IPS DF 6.9 (cell line): Measurements from ENCODE around the gene DDIT4.
A peak's percentile ranks its signal among the peaks of the same experiment; 100 is the strongest.
"Not testable (repeated sequence)": the region's sequence is repeated elsewhere in the genome, so short reads cannot be mapped to it uniquely, and the experiment has no call there.

Experiments
- DNase-seq: peaks from one replicate; pipeline ENCODE4 v3.0.0-alpha.2; 2013; ENCODE audit warnings: low read depth, low spot score
- H3K27ac ChIP-seq: one replicate; pipeline ENCODE4 v1.5.1; 2013; ENCODE audit warnings: low read length, control low read depth
- H3K27me3 ChIP-seq: 2 replicates; pipeline ENCODE4 v1.6.1; 2013; ENCODE audit warnings: mild to moderate bottlenecking, low read length; ENCODE audit not compliant: control insufficient read depth, insufficient read depth
- H3K36me3 ChIP-seq: 2 replicates; pipeline ENCODE4 v1.6.1; 2013; ENCODE audit warnings: low read length; ENCODE audit not compliant: control insufficient read depth, insufficient read depth
- H3K4me1 ChIP-seq: 2 replicates; pipeline ENCODE4 v1.6.1; 2013; ENCODE audit warnings: low read length; ENCODE audit not compliant: control insufficient read depth, insufficient read depth
- H3K4me3 ChIP-seq: 2 replicates; pipeline ENCODE4 v1.5.1; 2013; ENCODE audit warnings: mild to moderate bottlenecking, low read length
- H3K9me3 ChIP-seq: 2 replicates; pipeline ENCODE4 v1.6.1; 2013; ENCODE audit warnings: low read length, inconsistent platforms; ENCODE audit not compliant: control insufficient read depth, insufficient read depth
- WGBS: extraction: QIAGEN DNeasy Blood & Tissue Kit; methylation state at CpG from one replicate; pipeline ENCODE4 v1.1.7; 2013; ENCODE audit warnings: mixed read lengths, missing lambda C conversion rate; ENCODE audit not compliant: insufficient read length, insufficient coverage; 5-methylcytosine and 5-hydroxymethylcytosine counted together

Gene DDIT4

DNA sequence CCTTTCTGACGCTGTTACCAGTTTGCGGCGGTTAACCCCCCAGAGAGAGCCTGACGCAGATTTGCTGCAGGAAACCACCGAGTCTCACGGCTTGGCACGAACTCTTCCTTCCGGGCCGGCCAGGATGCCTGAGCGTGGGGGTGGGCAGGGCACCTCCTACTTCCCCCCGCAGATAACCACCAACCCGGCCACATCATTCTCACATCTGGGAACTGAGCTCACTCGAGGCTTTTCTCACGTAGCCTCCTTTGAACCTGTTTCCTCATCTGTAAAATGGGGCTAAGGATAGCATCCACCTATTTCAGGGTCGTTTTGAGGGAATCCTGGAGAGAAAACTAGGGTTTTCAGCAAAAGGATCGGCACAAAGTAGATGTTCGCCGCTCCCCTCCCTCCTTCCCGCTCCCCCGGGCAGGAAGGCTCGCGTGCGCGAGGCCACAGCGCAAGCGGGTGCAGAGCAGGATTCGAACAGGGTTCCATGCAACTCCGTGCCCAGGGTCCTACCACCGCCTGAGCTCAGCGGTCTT lies 23.6 kb downstream of the DDIT4 start:
- H3K4me1 ChIP-seq: peaks cover 6% of the 10 kb centered on the region; the same call in 1 of the 2 replicates
- no peaks in the 10 kb centered on the region for H3K27me3 ChIP-seq
- H3K36me3 ChIP-seq: no peaks in the 10 kb centered on the region
- WGBS: no CpG with 5 or more reads among the region's 30 CpGs
- no peaks in the 10 kb centered on the region for H3K9me3 ChIP-seq
- no peak for DNase-seq
- no peak overlapping the region for H3K27ac ChIP-seq
- H3K4me3 ChIP-seq: peak overlapping the region; percentile 54; the same call in 1 of the 2 replicates

DNA sequence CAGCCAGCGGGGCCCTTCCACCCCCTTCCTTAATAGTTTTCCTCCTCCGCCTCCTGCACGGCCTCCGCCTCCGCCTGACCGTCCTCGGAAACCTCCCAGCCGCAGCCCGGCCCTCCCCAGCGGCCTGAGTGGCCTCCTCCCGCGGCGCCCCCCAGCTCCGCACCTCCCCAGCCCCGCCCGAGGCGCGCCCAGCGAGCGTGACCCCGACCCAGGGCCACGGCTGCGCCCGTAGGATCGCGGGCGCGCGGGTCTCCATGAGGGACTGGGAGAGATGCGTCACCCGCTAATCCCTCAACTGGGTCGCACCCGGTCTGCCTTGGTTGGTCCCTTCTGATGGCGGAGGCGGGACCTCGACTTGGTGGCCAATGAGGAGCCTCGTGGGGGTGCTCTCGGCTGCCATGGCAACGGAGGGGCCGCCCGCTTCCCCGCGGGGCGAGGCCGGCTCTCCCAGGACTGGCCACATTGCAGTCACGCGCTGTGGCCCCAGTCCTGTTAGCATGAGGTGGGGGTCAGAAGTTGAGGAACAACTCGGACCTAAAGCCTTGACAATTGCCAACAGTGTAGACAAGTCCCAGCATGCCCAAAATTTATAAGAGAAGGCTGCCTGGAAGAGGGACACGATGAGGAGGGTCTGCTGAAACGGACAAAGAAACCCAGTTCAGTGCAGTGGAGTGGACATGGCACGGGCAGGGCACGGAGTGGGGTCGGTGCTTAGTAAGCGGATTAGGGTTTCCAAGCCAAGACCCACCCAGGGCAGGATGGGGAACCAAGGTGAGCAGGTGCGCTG lies 24.3 kb downstream of the DDIT4 start:
- peak; percentile 91 for DNase-seq
- H3K4me1 ChIP-seq: peaks cover 6% of the 10 kb centered on the region; the same call in 1 of the 2 replicates
- H3K27ac ChIP-seq: no peak overlapping the region
- WGBS: no CpG with 5 or more reads among the region's 55 CpGs
- no peaks in the 10 kb centered on the region for H3K36me3 ChIP-seq
- H3K27me3 ChIP-seq: no peaks in the 10 kb centered on the region
- H3K9me3 ChIP-seq: no peaks in the 10 kb centered on the region
- H3K4me3 ChIP-seq: peak overlapping the region; percentile 54; the same call in 1 of the 2 replicates

DNA sequence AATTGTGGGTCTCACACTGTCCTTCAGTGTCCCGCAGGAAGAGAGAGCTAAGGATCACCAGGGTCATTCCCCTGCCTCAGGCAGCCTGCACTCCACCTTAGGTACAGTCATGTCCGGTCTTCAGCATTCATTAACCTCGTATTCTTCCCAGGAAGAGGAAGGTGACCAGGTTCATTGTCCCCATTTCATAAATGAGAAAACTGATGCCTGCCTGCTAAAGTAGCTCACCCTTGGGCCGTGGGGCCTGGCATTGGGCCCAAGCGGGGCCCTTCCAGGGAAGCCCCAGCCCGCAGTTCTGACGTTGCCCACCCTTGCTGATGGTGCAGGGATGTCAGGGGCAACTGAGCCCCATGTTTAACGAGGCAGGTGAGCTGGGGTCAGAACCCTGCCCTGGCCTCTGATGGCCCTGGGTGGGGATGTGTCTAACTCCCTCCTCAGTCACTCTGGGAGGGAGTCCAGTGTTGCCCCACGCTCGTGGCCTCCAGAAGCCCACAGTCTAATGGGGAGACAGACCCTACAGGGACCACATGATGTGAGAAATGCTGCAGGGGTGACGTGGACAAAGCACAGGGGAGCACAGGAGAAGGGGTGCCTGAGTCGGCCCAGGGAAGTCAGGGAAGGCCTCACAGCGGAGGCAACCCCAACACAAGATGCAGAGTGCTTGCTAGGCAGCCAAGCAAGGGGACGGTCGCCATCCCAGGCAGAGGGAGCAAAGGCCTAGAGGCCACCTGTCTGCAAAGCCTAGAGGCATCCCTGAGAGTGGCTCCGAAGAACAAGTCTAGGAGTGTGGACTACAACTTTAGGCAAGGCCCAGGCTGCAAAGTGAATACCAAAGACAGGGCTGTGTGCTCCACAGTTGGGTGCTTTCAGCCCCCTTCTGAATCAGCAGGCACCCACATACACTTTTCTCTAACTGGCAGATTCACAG lies 25.1 kb downstream of the DDIT4 start:
- H3K4me1 ChIP-seq: peaks cover 6% of the 10 kb centered on the region; the same call in 1 of the 2 replicates
- H3K27me3 ChIP-seq: no peaks in the 10 kb centered on the region
- H3K9me3 ChIP-seq: no peaks in the 10 kb centered on the region
- H3K36me3 ChIP-seq: no peaks in the 10 kb centered on the region
- no peak overlapping the region for H3K27ac ChIP-seq
- no peak overlapping the region for H3K4me3 ChIP-seq
- DNase-seq: no peak
- WGBS: no CpG with 5 or more reads among the region's 16 CpGs

DNA sequence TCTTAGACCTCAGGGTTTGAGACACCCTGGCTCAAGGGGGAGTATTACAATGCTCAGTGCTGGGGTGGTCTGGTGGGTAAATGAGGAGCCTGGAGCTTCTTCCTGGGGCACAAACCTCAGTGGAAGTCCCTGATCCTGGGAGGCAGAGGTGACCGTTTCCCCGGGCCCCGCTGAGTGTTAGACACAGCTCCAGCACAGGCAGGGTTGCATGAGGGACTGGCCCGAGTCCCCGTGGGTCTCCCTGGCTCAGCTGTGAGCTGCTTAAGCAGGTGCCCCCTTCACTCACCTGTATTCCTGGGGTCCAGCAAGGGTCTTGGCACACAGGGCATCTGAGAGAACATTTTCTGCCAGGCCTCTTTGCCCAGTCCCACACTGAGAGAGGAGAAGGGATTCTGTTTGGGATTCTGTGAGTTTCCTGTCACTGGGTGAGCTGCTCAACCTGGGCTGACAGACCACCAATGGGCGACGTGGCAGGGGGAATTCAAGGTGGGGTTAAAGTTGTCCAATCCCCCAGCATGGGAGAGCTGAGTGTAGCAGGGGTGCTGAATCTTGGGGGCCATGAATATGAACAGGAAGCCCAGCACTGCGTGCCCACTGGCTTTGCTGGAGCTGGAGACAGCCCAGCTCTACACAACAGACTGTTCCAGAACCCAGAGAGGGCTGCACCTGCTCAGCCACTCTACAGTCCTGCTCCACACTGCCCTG lies 29.9 kb downstream of the DDIT4 start:
- H3K9me3 ChIP-seq: no peaks in the 10 kb centered on the region
- no peaks in the 10 kb centered on the region for H3K4me1 ChIP-seq
- WGBS: no CpG with 5 or more reads among the region's 8 CpGs
- H3K36me3 ChIP-seq: no peaks in the 10 kb centered on the region
- H3K4me3 ChIP-seq: no peak overlapping the region
- H3K27ac ChIP-seq: no peak overlapping the region
- H3K27me3 ChIP-seq: no peaks in the 10 kb centered on the region
- no peak for DNase-seq

DNA sequence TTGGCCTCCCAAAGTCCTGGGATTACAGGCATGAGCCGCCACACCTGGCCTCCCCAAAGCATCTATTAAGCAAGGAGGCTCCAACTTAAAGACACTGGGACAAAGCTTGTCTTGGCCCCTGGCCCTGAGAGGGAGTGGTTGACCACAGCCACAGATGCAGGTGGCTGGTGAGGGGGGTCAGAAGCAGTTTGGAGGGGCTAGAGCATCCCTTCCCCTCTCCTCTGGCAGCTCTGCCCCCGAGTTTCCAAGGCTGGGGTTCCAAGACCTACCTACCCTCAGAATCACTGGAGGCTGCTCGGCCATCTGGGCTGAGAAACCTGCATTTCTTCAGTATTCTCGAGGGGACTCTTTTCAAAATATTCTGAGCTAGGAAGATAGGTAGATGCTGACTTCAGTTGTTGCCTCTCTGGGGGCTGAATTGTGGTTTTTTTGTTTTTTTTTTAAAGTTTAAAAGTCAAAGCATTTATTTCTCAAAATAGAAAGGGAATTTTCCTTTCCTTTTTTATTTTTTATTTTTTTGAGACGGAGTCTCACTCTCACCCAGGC lies 32.6 kb downstream of the DDIT4 start:
- Histone ChIP-seq H3K9me3 (no peaks in the 10 kb centered on the region), H3K27me3 (no peaks in the 10 kb centered on the region), H3K36me3 (no peaks in the 10 kb centered on the region), H3K4me1 (peaks cover 3% of the 10 kb centered on the region), H3K27ac (no peak overlapping the region), H3K4me3 (no peak overlapping the region)
- WGBS: no CpG with 5 or more reads among the region's 5 CpGs
- DNase-seq: no peak

DNA sequence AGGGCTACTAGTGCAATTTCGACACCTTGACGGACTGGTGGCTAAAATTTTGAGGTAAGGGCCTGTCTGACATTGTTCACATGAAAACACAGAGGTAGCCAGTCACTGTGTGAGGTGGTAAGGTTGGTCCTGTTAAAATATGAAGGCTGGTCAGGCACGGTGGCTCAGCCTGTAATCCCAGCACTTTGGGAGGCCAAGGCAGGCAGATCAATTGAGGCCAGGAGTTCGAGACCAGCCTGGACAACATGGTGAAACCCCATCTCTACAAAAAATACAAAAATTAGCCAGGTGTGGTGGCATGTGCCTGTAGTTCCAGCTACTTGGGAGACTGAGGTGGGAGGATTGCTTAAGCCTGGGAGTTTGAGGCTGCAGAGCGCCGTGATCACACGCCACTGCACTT lies 34.0 kb downstream of the DDIT4 start:
- WGBS: no CpG with 5 or more reads among the region's 7 CpGs
- H3K27ac ChIP-seq, H3K4me1 ChIP-seq, H3K27me3 ChIP-seq, H3K4me3 ChIP-seq, H3K9me3 ChIP-seq, H3K36me3 ChIP-seq, DNase-seq: not testable (repeated sequence)

DNA sequence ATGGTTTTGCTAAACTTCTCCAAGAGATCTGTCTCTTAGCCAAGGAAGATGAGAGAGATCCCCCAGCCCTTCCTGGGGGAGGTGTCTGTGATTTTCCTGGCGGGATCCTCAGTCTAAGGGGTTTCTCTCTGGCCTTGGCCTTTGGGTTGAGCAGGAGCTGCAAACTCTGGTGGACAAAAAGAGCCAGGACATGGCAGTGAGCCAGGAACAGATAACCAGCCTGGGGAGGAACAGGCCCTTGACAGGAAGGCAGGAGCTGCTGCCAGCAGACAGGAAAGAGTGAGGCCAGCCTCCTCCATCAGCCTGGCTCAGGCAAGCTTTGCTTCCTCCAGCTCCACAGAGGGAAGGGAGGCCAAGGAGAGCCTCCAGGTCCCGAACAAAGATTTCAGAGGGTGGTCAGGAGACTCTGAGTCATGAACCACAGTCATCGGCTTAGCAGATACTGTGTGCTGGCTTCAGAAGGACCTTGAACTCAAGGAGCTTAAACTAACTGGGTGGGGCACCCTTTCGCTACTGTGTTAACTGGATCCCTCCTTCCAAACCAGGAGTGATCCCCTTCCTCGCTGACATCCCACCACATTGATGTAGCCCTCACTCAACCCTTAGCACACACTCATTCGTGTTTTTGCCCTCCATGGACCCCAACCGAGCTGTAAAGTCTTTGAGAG lies 34.7 kb downstream of the DDIT4 start:
- no peak overlapping the region for H3K4me3 ChIP-seq
- H3K4me1 ChIP-seq: peaks cover 3% of the 10 kb centered on the region
- no peaks in the 10 kb centered on the region for H3K9me3 ChIP-seq
- no peak overlapping the region for H3K27ac ChIP-seq
- DNase-seq: no peak
- H3K36me3 ChIP-seq: no peaks in the 10 kb centered on the region
- WGBS: no CpG with 5 or more reads among the region's 7 CpGs
- no peaks in the 10 kb centered on the region for H3K27me3 ChIP-seq

DNA sequence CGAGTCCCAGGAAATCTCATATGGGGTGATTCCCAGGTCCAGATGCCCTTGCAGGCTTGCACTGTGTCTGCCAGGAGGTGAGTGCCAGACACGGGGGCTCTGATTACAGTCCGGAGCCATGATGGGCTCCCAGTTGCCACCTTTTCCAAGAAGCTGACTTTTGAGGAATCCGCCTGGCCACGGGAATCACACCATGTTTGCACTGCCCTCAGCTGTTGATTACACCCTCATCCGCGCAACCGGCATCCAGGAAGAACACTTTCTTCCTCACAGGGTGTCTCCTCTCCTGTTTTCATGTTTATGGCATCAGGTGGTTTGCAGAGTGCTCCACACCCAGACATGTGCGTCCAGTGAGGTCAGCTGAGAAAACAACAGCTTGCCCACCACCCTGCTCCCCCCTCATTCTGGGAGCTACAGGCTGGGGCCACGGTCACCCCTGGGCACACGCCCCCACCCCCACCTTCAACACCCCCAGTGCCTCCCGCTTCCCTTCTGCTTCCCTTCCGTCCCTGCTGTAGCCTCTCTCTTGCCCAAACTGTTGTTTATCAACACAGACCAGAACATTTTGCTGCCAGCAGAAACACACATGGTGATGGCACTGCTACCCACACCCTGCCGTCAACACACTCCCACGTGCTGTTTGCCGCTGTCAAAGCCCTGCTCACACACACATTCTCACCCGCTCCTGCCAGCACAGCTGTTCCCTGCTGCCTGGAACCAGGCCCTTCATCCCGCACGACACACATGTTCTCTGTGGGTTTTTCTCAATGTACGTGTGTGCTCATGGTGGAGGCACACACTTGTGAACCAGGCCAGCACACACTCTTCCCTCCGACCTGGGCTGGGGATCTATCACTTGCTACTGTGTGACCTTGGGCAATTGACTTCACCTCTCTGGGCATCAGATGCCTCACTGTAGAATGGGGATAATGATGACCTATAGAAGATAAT lies 35.8 kb downstream of the DDIT4 start:
- WGBS: no CpG with 5 or more reads among the region's 21 CpGs

DNA sequence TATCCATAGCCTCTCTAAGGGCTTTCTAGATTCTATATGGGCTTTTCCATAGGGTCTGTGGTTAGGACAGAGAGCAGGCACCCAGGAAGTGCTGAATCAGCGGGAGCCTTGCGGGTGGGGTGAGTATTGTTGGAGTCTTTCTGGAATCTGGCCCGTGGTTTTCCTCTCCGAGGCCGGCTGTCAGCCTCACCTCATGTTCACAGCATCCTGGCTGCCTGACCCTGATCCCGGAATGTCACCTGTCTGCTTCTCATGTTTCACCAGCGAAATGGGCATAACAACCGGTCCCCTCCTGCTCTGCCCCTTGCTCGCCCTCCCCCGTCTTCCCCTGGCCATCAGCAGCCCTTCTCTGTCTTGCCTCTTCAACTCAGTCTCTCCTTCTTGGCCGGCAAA lies 36.5 kb downstream of the DDIT4 start:
- no peak for DNase-seq
- peaks cover 3% of the 10 kb centered on the region for H3K4me1 ChIP-seq
- no peak overlapping the region for H3K4me3 ChIP-seq
- H3K36me3 ChIP-seq: no peaks in the 10 kb centered on the region
- H3K27me3 ChIP-seq: no peaks in the 10 kb centered on the region
- no CpG with 5 or more reads among the region's 11 CpGs for WGBS
- no peak overlapping the region for H3K27ac ChIP-seq
- H3K9me3 ChIP-seq: no peaks in the 10 kb centered on the region

More for the DNA sequence above, 35.8 kb downstream of the DDIT4 start:
- DNase-seq: no peak
- Histone ChIP-seq H3K27ac (no peak overlapping the region), H3K4me3 (no peak overlapping the region), H3K27me3 (no peaks in the 10 kb centered on the region), H3K9me3 (no peaks in the 10 kb centered on the region), H3K4me1 (peaks cover 3% of the 10 kb centered on the region), H3K36me3 (no peaks in the 10 kb centered on the region)
